Activated CD4-positive, alpha-beta memory T cell treated with anti-CD3 and anti-CD28 coated beads for 36 hours (primary cell): ENCODE measurements around the gene C16orf87. TPM values are rescaled to one million over a fixed set of nuclear protein-coding genes. Genes with fewer than 3 reads are reported as not detected.

Experiments used
- CTCF ChIA-PET: fragments of 350-600 bp; sonication (Branson Sonifier 250); formaldehyde crosslinking; loops from one replicate; lab custom pipeline; 2021; ENCODE audit warnings: antibody characterized with exemption, inconsistent platforms; lab: Charles Lee
- POLR2A ChIA-PET: fragments of 350-600 bp; sonication (Branson Sonifier 250); formaldehyde crosslinking; loops from one replicate; lab custom pipeline; 2021; ENCODE audit warnings: antibody characterized with exemption; lab: Charles Lee
- DNase-seq: peaks from one replicate; pipeline ENCODE4 v3.0.0-alpha.2; 2020
- H3K27ac Mint-ChIP-seq: one replicate; pipeline ENCODE4 v1.8.0; 2021; ENCODE audit warnings: mixed read lengths
- H3K27me3 Mint-ChIP-seq: one replicate; pipeline ENCODE4 v1.8.0; 2021; ENCODE audit warnings: mixed read lengths
- H3K36me3 Mint-ChIP-seq: one replicate; pipeline ENCODE4 v1.8.0; 2021; ENCODE audit warnings: mixed read lengths
- H3K4me1 Mint-ChIP-seq: one replicate; pipeline ENCODE4 v1.8.0; 2021; ENCODE audit warnings: low read depth, mixed read lengths
- H3K4me3 Mint-ChIP-seq: one replicate; pipeline ENCODE4 v1.8.0; 2021; ENCODE audit warnings: mild to moderate bottlenecking, mixed read lengths
- H3K9me3 Mint-ChIP-seq: one replicate; pipeline ENCODE4 v1.8.0; 2021; ENCODE audit warnings: mixed read lengths
- intact Hi-C: fragments of 100-400 bp; cut with micrococcal nuclease; formaldehyde crosslinking; loops from one replicate; pipeline ENCODE4 v1.15.1; 2023
- total RNA-seq, 2 experiments: library from RNA; stranded (reverse); gene quantifications; one replicate each; pipeline ENCODE4 v1.2.3, GENCODE V29; 2021

The C16orf87 gene
- total RNA-seq, 2 experiments from 2014 or later, result 18.1 to 18.2 TPM

DNA sequence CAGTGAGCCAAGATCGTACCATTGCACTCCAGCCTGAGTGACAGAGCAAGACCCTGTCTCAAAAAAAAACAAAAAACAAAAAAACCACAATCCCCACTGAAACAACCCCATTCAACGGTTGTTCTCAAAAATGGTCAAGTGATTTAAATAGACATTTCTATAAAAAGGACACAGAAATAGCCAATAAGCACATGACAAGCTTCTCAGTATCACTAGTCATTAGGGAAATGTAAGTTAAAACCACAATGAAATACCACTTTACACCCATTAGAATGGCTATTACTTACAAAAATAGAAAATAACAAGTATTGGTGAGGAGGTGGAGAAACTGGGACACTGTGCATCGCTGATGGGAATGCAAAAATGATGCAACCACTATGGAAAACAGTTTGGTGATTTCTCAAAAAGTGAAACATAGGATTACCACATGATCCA, 56.2 kb downstream of the C16orf87 start:
- Mint-ChIP-seq H3K36me3 (no peaks in the 10 kb centered on the region), H3K4me1 (no peaks in the 10 kb centered on the region), H3K27me3 (no peaks in the 10 kb centered on the region), H3K27ac (no peak overlapping the region), H3K4me3 (no peak overlapping the region), H3K9me3 (no peaks in the 10 kb centered on the region)
- ChIA-PET CTCF (interaction anchor here (0.6 kb wide), 1 partner anchor 160 kb away, joined by 3 read pairs; no protein-coding TSS in a partner anchor), POLR2A (no interaction called here)
- intact Hi-C loops, result no loop called here
- DNase-seq, result no peak

DNA sequence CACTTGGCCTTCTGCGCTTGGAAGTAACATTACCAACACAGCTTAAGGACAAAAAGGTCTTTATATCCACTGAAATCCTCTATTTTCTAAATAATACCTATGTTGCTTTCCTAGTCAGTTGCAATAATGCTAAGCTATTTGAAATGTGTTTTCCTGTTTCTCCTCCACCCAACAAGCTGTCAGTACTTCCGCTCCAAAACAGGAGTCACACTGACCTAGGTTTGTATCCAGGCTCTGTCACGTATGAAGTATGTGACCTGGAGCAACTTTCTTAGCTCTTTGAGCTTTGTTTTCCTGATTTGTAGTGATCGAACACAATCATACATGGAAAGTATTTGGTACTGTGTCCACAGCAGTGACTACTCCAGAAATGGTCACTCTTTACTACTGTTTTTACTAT, 58.5 kb downstream of the C16orf87 start:
- H3K9me3 Mint-ChIP-seq, result no peaks in the 10 kb centered on the region
- DNase-seq, result no peak
- H3K27me3 Mint-ChIP-seq, result no peaks in the 10 kb centered on the region
- H3K27ac Mint-ChIP-seq, result no peak overlapping the region
- intact Hi-C loops, result no loop called here
- H3K4me3 Mint-ChIP-seq, result no peak overlapping the region
- ChIA-PET POLR2A (no interaction called here), CTCF (interaction anchor here (1.4 kb wide), 1 partner anchor 158 kb away, joined by 4 read pairs; no protein-coding TSS in a partner anchor)
- H3K4me1 Mint-ChIP-seq, result no peaks in the 10 kb centered on the region
- H3K36me3 Mint-ChIP-seq, result no peaks in the 10 kb centered on the region

DNA sequence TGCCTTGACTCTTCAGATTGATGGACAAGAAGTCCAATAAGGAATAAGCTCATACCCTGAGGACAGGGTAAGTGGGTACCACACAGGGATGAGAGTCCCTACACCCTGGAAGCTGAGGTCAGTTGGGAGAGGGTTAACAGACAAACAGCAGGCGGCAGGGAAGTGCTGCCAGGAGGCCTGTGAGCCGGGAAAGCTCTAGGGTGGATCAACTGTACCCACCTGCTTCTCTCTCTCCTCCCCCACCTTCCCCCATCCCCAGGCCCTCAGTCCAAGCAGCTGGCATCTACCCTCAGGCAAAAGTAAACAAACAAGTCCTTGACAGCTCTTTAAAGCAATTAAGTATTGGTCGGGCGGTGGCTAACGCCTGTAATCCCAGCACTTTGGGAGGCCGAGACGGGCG, 62.2 kb downstream of the C16orf87 start:
- POLR2A ChIA-PET, result no interaction called here
- H3K36me3 Mint-ChIP-seq, result no peaks in the 10 kb centered on the region

DNA sequence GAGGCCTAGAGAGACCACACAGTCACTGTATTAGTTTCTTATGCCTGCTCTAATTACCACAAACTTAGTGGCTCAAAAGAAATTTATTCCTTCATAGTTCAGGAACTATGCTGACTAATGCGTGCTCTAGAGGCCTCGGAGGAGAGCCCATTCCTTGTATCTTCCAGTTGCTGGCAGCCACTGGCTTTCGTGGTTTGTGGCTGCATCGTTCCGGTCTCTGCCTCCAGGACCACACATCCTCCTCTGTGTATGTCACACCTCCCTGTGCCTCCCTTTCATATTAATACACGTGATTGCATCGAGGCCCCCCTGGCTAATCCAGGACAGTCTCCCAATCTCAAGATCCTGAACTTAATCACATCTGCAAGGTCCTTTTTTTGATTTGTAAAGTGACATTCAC, 65.9 kb downstream of the C16orf87 start:
- no peak for DNase-seq
- Mint-ChIP-seq H3K27ac (no peak overlapping the region), H3K4me1 (no peaks in the 10 kb centered on the region), H3K27me3 (no peaks in the 10 kb centered on the region), H3K36me3 (no peaks in the 10 kb centered on the region), H3K4me3 (no peak overlapping the region), H3K9me3 (no peaks in the 10 kb centered on the region)
- intact Hi-C loops, result no loop called here
- ChIA-PET CTCF (no interaction called here), POLR2A (no interaction called here)

More for the DNA sequence above, 62.2 kb downstream of the C16orf87 start:
- H3K27ac Mint-ChIP-seq, result no peak overlapping the region
- H3K4me1 Mint-ChIP-seq, result no peaks in the 10 kb centered on the region
- intact Hi-C loops, result no loop called here
- no peak overlapping the region for H3K4me3 Mint-ChIP-seq
- DNase-seq, result no peak
- CTCF ChIA-PET, result no interaction called here
- H3K9me3 Mint-ChIP-seq, result no peaks in the 10 kb centered on the region
- no peaks in the 10 kb centered on the region for H3K27me3 Mint-ChIP-seq

DNA sequence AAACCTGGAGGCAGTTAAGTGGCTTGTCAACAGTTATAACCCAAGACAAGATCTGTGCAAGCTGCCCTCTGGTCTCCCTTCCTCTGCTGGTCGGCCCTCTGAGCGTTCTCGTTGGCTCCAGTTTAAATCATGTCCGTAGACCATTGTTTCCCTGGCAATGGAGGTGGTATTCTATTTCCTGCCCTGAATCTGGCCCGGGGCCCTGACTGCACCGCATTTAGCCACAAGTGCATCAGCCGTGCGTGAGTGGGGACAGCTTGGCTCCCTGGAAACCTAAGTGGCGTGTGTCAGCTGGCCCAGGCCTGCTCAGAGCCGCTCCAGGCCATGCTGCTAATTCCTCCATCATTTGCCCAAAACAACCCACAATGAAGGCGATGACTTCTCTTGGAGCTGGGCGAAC, 67.8 kb downstream of the C16orf87 start:
- POLR2A ChIA-PET, result no interaction called here
- Mint-ChIP-seq H3K27ac (no peak overlapping the region), H3K27me3 (peaks cover 1% of the 10 kb centered on the region), H3K9me3 (no peaks in the 10 kb centered on the region), H3K4me3 (no peak overlapping the region), H3K36me3 (no peaks in the 10 kb centered on the region), H3K4me1 (no peaks in the 10 kb centered on the region)
- DNase-seq, result no peak
- CTCF ChIA-PET, result interaction anchor here (1.3 kb wide), 1 partner anchor 45 kb away, joined by 3 read pairs; no protein-coding TSS in a partner anchor
- intact Hi-C loops, result no loop called here

DNA sequence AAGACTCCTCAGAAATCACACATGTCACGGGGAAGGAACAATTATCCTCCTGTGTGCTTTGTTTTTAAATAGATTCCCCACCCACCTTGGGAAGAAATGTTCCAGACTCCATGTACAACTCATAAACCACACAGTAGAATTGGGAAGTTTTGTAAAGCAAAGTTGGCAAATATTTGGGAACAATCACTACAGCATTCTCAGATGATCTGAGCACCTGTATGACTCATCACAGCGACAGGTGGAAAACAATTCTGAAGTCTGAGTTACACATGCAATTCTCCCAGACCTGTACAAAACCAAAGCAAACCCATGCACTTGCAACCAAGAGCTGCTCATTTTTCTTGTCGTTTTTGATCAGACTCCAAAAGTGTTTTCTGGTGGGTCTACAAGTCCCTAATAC, 68.4 kb downstream of the C16orf87 start:
- Mint-ChIP-seq H3K27ac (no peak overlapping the region), H3K36me3 (no peaks in the 10 kb centered on the region), H3K4me3 (no peak overlapping the region), H3K27me3 (peaks cover 1% of the 10 kb centered on the region), H3K9me3 (no peaks in the 10 kb centered on the region), H3K4me1 (no peaks in the 10 kb centered on the region)
- ChIA-PET CTCF (no interaction called here), POLR2A (interaction anchor here (0.6 kb wide), 1 partner anchor 77 kb away, joined by 3 read pairs; no protein-coding TSS in a partner anchor)
- DNase-seq, result no peak
- intact Hi-C loops, result no loop called here

DNA sequence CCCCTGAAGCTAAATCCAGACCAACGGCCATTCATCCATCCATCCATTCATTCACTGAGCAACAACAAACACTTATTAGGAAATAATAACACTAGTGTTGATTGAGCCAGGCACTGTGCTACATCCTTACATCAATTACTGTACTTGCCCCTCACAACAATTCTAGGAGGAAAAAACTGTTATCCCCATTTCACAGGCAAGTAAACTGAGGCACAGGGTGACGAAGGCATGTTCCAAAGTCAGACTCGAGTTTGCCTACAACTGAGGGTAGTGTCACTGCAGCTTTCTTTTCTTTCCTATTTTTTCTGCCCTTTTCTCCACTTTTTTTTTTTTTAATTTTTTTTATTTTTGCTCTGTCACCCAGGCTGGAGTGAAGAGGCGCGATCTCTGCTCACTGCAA, 71.7 kb downstream of the C16orf87 start:
- DNase-seq, result no peak
- ChIA-PET POLR2A (interaction anchor here (0.6 kb wide), 1 partner anchor 31 kb away, joined by 4 read pairs; no protein-coding TSS in a partner anchor), CTCF (no interaction called here)
- peaks cover 3% of the 10 kb centered on the region for H3K27me3 Mint-ChIP-seq
- H3K36me3 Mint-ChIP-seq, result no peaks in the 10 kb centered on the region
- H3K4me1 Mint-ChIP-seq, result no peaks in the 10 kb centered on the region
- no peak overlapping the region for H3K27ac Mint-ChIP-seq
- H3K9me3 Mint-ChIP-seq, result no peaks in the 10 kb centered on the region
- intact Hi-C loops, result no loop called here
- H3K4me3 Mint-ChIP-seq, result no peak overlapping the region

DNA sequence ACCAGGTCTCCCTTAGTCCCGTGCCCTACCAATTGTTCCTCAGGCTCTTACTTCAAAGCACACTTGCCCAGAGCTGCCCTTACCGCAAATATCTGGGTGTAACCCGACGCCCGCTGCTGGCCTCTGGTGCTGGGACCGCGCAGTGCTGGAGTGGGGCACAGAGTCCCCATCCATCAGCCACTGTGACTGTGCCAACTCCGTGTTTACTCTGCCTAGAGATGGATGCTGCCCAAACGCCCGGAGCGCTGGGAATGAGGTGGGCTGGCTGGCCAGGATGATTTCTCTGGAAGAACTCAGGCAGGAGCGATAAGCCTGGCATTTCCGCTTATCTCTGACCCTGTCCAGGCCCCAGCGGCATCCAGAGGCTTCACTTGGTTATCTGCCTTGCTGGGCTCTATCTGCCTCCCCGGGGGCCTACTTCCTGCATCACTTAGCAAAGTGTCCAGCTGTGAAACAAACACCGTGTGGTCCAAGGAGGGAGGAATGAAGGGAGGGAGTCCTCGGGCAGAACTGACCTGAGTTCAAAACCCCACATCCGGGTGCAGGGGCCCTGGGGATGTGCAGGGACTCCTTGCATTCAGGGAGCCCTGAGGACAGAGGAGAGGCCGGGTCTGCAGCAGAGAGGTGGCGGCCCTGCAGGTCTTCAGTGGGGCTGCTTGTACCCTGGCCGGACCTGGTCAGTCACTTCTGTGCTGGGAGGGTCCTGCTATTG, 73.5 kb downstream of the C16orf87 start:
- CTCF ChIA-PET, result no interaction called here
- no peaks in the 10 kb centered on the region for H3K36me3 Mint-ChIP-seq
- H3K27ac Mint-ChIP-seq, result no peak overlapping the region
- H3K4me1 Mint-ChIP-seq, result no peaks in the 10 kb centered on the region
- peaks cover 3% of the 10 kb centered on the region for H3K27me3 Mint-ChIP-seq
- no peak for DNase-seq
- POLR2A ChIA-PET, result no interaction called here
- H3K9me3 Mint-ChIP-seq, result no peaks in the 10 kb centered on the region
- intact Hi-C loops, result no loop called here
- H3K4me3 Mint-ChIP-seq, result no peak overlapping the region

DNA sequence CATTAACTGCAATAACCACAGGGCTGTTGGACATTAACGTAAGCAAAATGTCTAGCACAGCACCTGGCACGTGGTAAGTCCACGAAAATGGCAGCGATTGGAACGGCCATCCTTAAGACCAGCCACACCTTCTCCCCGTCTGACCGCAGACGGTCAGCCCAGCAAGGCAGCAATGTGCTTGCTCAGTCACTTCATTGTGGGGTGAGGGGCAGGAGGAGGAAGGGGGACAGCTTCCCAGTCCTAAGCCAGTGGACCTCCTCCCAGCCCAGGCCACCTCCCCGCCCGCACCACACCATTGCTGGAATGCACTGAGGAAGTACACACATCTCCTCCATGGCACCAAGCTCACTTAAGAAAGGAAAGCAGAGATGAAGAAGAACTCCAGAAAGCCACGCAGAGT, 74.2 kb downstream of the C16orf87 start:
- H3K4me3 Mint-ChIP-seq, result no peak overlapping the region
- CTCF ChIA-PET, result no interaction called here

DNA sequence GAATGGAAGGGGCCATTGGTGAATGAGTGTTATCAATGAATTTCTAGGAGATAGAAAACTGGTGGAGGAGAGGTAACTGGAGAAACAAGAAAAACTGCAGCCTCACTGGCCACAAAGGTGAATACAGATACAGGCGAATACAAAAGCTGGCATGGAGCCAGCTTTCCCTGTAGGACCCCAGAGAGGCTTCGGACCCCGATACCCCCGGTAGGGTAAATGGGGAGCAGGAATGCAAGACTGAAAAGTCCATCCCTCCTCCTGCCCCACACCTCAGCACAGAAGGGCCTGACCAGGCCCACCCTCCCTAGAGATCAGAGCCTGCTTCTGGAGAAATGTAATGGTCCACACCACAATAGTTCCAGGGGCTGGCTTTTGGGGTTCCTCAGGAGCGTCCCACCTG, 78.0 kb downstream of the C16orf87 start:
- ChIA-PET CTCF (no interaction called here), POLR2A (no interaction called here)
- Mint-ChIP-seq H3K27ac (no peak overlapping the region), H3K9me3 (no peaks in the 10 kb centered on the region), H3K4me1 (no peaks in the 10 kb centered on the region), H3K27me3 (peaks cover 2% of the 10 kb centered on the region), H3K4me3 (no peak overlapping the region), H3K36me3 (no peaks in the 10 kb centered on the region)
- intact Hi-C loops, result no loop called here
- DNase-seq, result no peak

More for the DNA sequence above, 74.2 kb downstream of the C16orf87 start:
- POLR2A ChIA-PET, result no interaction called here
- Mint-ChIP-seq H3K27ac (no peak overlapping the region), H3K27me3 (peaks cover 3% of the 10 kb centered on the region), H3K4me1 (no peaks in the 10 kb centered on the region), H3K9me3 (no peaks in the 10 kb centered on the region), H3K36me3 (no peaks in the 10 kb centered on the region)
- intact Hi-C loops, result no loop called here
- DNase-seq, result no peak

DNA sequence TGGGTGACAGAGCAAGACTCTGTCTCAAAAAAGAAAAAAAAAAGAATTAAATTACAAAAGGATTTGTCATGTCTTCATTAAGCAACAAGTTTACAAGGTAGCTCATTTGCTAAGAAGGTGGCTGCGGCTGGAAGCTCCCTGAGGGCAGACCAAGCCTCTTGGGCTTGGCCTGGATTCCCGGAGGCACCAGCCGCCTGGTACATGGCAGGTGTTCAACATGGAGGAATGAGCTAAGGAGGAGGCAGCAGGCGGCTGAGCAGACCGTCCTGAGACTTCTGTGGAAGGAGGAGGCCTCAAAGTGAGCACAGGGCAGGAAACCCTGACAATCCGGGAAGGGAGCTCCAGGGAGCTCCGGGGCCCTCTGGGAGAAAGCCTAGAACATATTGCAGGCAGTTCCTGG, 79.6 kb downstream of the C16orf87 start:
- intact Hi-C loops, result no loop called here
- DNase-seq, result no peak
- ChIA-PET POLR2A (no interaction called here), CTCF (no interaction called here)
- Mint-ChIP-seq H3K27ac (no peak overlapping the region), H3K4me3 (no peak overlapping the region), H3K36me3 (no peaks in the 10 kb centered on the region), H3K9me3 (no peaks in the 10 kb centered on the region), H3K27me3 (no peaks in the 10 kb centered on the region), H3K4me1 (no peaks in the 10 kb centered on the region)

DNA sequence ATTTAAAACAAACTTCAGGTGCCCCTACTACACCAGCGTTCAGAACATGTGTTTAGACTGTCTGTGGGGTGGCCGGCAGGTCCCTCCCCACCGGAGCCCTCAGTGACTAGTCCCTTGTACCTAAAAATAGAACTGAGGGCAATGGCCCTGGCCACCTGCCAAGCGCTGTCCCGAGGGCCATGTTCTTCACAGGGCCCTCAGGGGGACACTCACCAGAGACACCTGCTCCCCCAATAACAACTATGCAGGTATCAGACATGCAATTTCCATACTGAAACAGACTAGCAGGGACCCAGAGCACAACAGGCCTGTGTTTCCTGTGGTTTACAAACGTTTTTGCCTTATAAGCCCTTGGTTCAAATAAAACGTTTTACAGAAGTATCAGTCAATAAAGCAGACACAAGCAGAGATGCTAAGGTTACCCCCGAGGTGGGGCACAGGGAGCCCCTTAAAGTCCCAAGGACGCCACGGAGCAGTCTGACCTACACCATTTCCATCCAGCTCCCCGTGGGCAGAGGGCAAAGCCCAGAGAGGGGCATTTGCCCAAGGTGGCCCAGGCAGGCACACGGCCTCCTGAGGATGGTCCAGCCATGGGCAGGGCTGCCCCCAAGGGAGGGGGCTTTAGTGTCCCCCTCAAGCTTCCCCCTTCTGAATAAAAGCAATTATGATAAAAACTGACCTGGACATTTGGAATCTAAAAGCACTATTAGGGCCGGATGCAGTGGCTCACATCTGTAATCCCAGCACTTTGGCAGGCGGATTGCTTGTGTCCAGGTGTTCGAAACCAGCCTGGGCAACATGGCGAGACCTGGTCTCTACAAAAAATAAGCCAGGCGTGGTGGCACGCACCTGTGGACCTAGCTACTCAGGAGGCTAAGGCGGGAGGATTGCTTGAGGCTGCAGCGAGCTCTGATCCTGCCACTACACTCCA, 81.9 kb downstream of the C16orf87 start:
- ChIA-PET POLR2A (no interaction called here), CTCF (no interaction called here)
- DNase-seq, result no peak
- no peaks in the 10 kb centered on the region for H3K4me1 Mint-ChIP-seq
- H3K4me3 Mint-ChIP-seq, result no peak overlapping the region
- H3K36me3 Mint-ChIP-seq, result no peaks in the 10 kb centered on the region
- H3K27ac Mint-ChIP-seq, result no peak overlapping the region
- intact Hi-C loops, result no loop called here
- H3K9me3 Mint-ChIP-seq, result no peaks in the 10 kb centered on the region
- no peaks in the 10 kb centered on the region for H3K27me3 Mint-ChIP-seq
